HEK293T (cell line): ENCODE results near the gene CTR9.

Experiments
- CTCF ChIA-PET: fragments of 350-600 bp; formaldehyde crosslinking; extraction: SDS; loops from one replicate; lab custom pipeline; 2021; ENCODE audit warnings: antibody characterized with exemption, inconsistent platforms; lab: Yijun Ruan, JAX
- POLR2A ChIA-PET: fragments of 350-600 bp; formaldehyde crosslinking; extraction: SDS; loops from one replicate; lab custom pipeline; 2020; ENCODE audit warnings: antibody characterized with exemption, inconsistent platforms; lab: Yijun Ruan, JAX
- DNase-seq: peaks from one replicate; pipeline ENCODE4 v3.0.0; 2012; ENCODE audit warnings: mixed read lengths; ENCODE audit errors: extremely low spot score
- ARNT ChIP-seq: fragments of 450-650 bp; IDR thresholded peaks from 2 replicates; pipeline ENCODE4 v1.6.1; 2017; ENCODE audit warnings: mild to moderate bottlenecking
- CTBP1 ChIP-seq: fragments of 450-650 bp; IDR thresholded peaks from 2 replicates; pipeline ENCODE4 v1.6.1; 2016; ENCODE audit warnings: borderline replicate concordance
- FOXA1 ChIP-seq: fragments of 450-650 bp; IDR thresholded peaks from 2 replicates; pipeline ENCODE4 v1.6.1; 2016; ENCODE audit warnings: mild to moderate bottlenecking
- FOXK2 ChIP-seq: fragments of 450-650 bp; IDR thresholded peaks from 2 replicates; pipeline ENCODE4 v1.6.1; 2016; ENCODE audit warnings: mild to moderate bottlenecking
- FOXM1 ChIP-seq: fragments of 450-650 bp; IDR thresholded peaks from 2 replicates; pipeline ENCODE4 v1.6.1; 2017; ENCODE audit warnings: mild to moderate bottlenecking, borderline replicate concordance
- HDGF ChIP-seq: fragments of 450-650 bp; IDR thresholded peaks from 2 replicates; pipeline ENCODE4 v1.6.1; 2017; ENCODE audit warnings: antibody characterized with exemption, borderline replicate concordance
- L3MBTL2 ChIP-seq: fragments of 450-650 bp; conservative IDR thresholded peaks from 2 replicates; pipeline ENCODE4 v1.6.1; 2016; ENCODE audit warnings: mild to moderate bottlenecking
- LEF1 ChIP-seq: fragments of 450-650 bp; IDR thresholded peaks from 2 replicates; pipeline ENCODE4 v1.6.1; 2017; ENCODE audit warnings: mild to moderate bottlenecking, borderline replicate concordance
- NFRKB ChIP-seq: fragments of 450-650 bp; IDR thresholded peaks from 2 replicates; pipeline ENCODE4 v1.6.1; 2016; ENCODE audit warnings: mild to moderate bottlenecking, moderate library complexity
- PKNOX1 ChIP-seq: fragments of 450-650 bp; IDR thresholded peaks from 2 replicates; pipeline ENCODE4 v1.6.1; 2016
- SP1 ChIP-seq: fragments of 450-650 bp; IDR thresholded peaks from 2 replicates; pipeline ENCODE4 v1.6.1; 2017
- SUZ12 ChIP-seq: fragments of 450-650 bp; IDR thresholded peaks from 2 replicates; pipeline ENCODE4 v1.6.1; 2016; ENCODE audit warnings: mild to moderate bottlenecking
- TARDBP ChIP-seq: fragments of 450-650 bp; IDR thresholded peaks from 2 replicates; pipeline ENCODE4 v1.6.1; 2016
- ZNF384 ChIP-seq: fragments of 450-650 bp; IDR thresholded peaks from 2 replicates; pipeline ENCODE4 v1.6.1; 2016

Gene CTR9

GRCh38 chr11:10823152-10823579 lies 72.1 kb downstream of the CTR9 start:
- no peak for DNase-seq
- ChIA-PET POLR2A (interaction anchor here (1.2 kb wide), 1 partner anchor 14 kb away, joined by 4 read pairs; the partner anchor contains the start of gene EIF4G2), CTCF (no interaction called here)
- TF ChIP-seq CTBP1 (no peak), NFRKB (no peak), ZNF384 (no peak)

GRCh38 chr11:10824888-10825287 lies 73.8 kb downstream of the CTR9 start:
- ChIA-PET POLR2A (interaction anchor here (1.7 kb wide), 1 partner anchor 16 kb away, joined by 6 read pairs; the partner anchor contains the start of gene EIF4G2), CTCF (no interaction called here)
- TF ChIP-seq FOXM1 (no peak), FOXA1 (no peak), PKNOX1 (no peak), LEF1 (no peak), SUZ12 (no peak), FOXK2 (no peak), SP1 (no peak), TARDBP (no peak), ZNF384 (no peak), NFRKB (no peak), HDGF (no peak), ARNT (no peak), L3MBTL2 (no peak), CTBP1 (no peak)
- DNase-seq, result no peak

- ChIA-PET POLR2A (interaction anchor here (0.8 kb wide), 1 partner anchor 20 kb away, joined by 3 read pairs; the partner anchor contains the start of gene EIF4G2), CTCF (no interaction called here)
- no peak for TF ChIP-seq L3MBTL2
- no peak for TF ChIP-seq NFRKB
- TF ChIP-seq SP1, result no peak
- TF ChIP-seq FOXA1, result no peak
- TF ChIP-seq LEF1, result no peak
- TF ChIP-seq ARNT, result no peak
- no peak for TF ChIP-seq ZNF384
- no peak for TF ChIP-seq HDGF
- no peak for TF ChIP-seq FOXM1
- DNase-seq, result no peak
Observed at GRCh38 chr11:10828402-10828801, 77.4 kb downstream of the CTR9 start.

GRCh38 chr11:10829139-10829538 lies 78.1 kb downstream of the CTR9 start:
- ChIA-PET CTCF (no interaction called here), POLR2A (interaction anchor here (0.8 kb wide), 1 partner anchor 20 kb away, joined by 3 read pairs; the partner anchor contains the start of gene EIF4G2)
- DNase-seq, result no peak
- no peak for TF ChIP-seq NFRKB
- TF ChIP-seq L3MBTL2, result no peak
- TF ChIP-seq FOXK2, result no peak
- TF ChIP-seq PKNOX1, result no peak
- no peak for TF ChIP-seq LEF1
- TF ChIP-seq SUZ12, result no peak
